GM18868 (cell line): ENCODE measurements around the gene TFCP2L1.

Experiments used
- ATAC-seq: cut with Tn5 transposase; IDR thresholded peaks from one replicate; pipeline ENCODE4 v1.9.1; 2021; ENCODE audit warnings: mild to moderate bottlenecking, moderate library complexity; ENCODE audit not compliant: unreplicated experiment

Gene TFCP2L1

DNA sequence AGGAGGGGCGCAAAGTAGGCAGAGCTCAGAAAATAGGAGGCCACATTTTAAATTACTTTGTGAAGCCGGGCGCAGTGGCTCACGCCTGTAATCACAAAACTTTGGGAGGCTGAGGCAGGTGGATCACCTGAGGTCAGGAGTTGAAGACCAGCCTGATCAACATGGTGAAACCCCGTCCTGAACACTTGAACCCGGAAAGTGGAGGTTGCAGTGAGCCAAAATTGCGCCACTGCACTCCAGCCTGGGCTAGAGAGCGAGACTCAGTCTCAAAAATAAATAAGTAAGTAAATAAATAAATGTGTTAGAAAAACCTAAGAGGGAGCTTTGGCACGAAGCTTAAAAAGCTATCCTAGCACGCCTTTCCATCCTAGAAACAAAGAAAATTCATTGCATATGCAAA lies 105.5 kb downstream of the TFCP2L1 start:
- no peak for ATAC-seq

GRCh38 chr2:121178730-121179129 lies 106.3 kb downstream of the TFCP2L1 start:
- no peak for ATAC-seq

GRCh38 chr2:121177896-121178295 lies 107.1 kb downstream of the TFCP2L1 start:
- ATAC-seq = no peak

DNA sequence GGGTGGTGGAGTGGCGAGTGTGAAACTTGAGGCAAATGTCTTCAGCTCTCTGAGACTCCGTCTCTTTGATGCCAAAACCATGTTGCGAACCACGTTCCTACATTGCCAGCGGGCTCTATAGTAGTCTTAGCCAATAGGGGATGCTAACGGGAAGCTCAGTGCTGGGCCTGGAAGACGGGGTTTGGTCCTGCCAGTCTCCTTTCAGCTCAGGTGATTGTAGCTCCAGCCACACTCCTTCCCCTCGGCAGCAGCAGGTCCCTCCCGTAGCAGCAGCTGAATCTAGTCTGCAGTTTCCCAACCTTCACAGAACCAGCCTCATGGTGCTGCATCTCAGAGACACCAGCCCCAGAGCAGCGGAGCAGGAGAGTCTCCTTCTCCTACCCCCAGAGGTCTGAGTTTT lies 109.7 kb downstream of the TFCP2L1 start:
- ATAC-seq = no peak

- no peak for ATAC-seq
Observed at GRCh38 chr2:121173806-121174205, 111.2 kb downstream of the TFCP2L1 start.

- no peak for ATAC-seq
Observed at GRCh38 chr2:121173112-121173511, 111.9 kb downstream of the TFCP2L1 start.

GRCh38 chr2:121172456-121172855 lies 112.5 kb downstream of the TFCP2L1 start:
- no peak for ATAC-seq

DNA sequence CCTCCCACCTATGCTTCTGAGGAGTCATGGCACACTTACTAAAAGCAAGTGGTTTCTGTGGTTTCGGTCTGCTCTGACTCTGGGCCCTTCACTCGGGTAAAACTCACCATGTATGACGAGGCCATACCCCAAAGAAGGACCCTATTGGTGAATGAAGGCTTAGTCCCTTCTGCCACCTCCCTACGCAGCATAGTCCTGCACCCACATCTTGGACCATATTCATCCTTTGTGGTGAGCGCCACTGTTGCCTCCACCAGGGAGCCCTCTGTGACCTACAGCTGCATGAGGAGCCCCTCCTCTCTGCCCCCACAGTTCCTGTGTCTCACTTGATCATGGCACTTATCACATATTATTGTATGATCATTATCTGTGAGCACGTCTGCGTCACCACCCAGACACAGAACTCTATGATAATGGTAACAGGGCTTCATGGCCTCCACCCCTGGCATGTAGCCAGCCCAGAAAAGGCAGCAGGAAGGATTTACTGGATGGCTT lies 113.3 kb downstream of the TFCP2L1 start:
- ATAC-seq = no peak

DNA sequence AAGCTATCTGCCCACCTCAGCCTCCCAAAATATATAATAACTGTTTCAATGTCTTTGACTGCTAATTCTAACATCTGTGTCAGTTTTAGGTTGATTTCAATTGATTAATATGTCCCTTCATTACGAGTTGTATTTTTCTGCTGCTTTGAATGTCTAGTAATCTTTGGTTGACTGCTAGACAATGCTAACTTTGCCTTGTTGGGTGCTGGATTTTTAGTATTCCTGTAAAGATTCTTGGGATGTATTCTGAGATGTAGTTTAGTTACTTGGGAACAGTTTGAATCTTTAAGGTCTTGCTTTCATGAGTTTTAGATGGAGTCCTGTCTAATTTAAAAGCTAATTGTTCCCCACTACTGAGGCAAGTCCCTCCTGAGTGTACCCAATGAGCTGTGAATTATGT lies 114.4 kb downstream of the TFCP2L1 start:
- no peak for ATAC-seq

DNA sequence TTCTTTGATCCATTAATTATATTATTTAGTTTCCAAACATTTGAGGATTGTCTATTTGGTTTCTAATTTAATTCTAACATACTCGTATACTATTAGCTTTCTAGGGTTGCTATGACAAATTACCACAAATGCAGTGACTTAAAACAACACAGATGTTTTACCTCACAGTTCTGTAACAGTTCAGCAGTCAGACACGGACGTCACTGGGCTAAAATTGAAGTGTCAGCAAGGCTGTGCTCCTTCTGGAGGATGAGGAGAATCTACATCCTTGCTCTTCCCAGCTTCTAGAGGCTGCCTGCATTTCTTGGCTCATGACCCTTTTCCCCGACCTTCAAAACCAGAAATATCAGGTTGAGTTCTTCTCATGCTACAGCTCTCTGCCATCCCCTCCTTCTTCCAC lies 117.6 kb downstream of the TFCP2L1 start:
- no peak for ATAC-seq
